ENCODE measurements around the gene NRG3. TPM values are rescaled to one million over a fixed set of nuclear protein-coding genes. Genes with fewer than 3 reads are reported as not detected.

Gene NRG3
- total and polyA plus RNA-seq, 7 donors, result 0.03 to 0.10 TPM; not detected in 5

GRCh38 chr10:81911328-81911727 lies 36.3 kb downstream of the NRG3 start:
- TF ChIP-seq, protein P1, sequence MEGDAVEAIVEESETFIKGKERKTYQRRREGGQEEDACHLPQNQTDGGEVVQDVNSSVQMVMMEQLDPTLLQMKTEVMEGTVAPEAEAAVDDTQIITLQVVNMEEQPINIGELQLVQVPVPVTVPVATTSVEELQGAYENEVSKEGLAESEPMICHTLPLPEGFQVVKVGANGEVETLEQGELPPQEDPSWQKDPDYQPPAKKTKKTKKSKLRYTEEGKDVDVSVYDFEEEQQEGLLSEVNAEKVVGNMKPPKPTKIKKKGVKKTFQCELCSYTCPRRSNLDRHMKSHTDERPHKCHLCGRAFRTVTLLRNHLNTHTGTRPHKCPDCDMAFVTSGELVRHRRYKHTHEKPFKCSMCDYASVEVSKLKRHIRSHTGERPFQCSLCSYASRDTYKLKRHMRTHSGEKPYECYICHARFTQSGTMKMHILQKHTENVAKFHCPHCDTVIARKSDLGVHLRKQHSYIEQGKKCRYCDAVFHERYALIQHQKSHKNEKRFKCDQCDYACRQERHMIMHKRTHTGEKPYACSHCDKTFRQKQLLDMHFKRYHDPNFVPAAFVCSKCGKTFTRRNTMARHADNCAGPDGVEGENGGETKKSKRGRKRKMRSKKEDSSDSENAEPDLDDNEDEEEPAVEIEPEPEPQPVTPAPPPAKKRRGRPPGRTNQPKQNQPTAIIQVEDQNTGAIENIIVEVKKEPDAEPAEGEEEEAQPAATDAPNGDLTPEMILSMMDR (IDR thresholded peaks at IDR 0.05), result no peak
- H3K4me3 ChIP-seq, result no peak overlapping the region
- H3K9me3 ChIP-seq, result no peaks in the 10 kb centered on the region
- intact Hi-C loops (cut with DNase I), result no loop called here
- 76 to 85% (median 78%) methylated on average over 3 of the region's 3 CpGs for WGBS, 3 donors
- DNase-seq (no peak), ATAC-seq (no peak)
- H3K27ac ChIP-seq, result no peak overlapping the region
- no peaks in the 10 kb centered on the region for H3K4me1 ChIP-seq
- H3K36me3 ChIP-seq (ENCODE audit: insufficient read depth in 1 of 2, low read depth in 1 of 2), result no peaks in the 10 kb centered on the region
- H3K27me3 ChIP-seq (ENCODE audit: insufficient read depth in 3 of 3, low read length in 2 of 3), result no peaks in the 10 kb centered on the region

DNA sequence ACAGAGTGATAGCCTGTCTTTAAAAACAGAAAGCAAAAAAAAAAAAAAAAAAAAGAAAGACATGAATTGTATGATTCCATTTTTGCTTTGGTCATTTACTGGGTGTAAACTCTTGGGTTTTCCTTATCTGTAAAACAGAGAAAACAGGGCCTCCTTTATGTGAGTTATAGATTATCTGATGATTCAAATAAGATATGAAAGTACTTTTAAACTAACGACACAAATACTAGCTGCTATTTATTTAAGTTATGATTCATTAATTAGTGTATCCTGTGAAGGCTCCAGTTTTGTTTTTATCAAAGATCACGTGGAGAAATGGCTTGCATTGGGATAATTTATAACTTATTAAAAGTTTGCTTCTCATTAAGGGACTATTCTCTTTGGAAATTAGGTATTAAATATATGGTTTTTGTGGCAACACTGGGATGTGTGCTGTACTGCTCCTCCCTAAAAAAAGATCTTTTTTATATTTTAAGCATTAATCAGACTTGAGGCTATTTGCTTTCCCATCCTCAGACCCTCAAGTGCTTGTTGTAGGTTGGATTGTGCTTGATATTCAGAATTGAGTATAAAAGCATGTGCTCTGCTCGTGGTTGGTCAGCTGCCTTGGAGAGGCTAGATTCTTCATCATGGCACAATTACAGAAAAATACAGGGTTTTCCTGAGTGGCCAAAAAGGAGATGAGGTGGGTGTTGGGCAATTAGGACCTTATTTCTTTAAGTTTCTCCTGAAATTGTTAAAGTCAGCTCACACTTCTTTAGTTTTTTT lies 39.9 kb downstream of the NRG3 start:
- no peak for DNase-seq
- intact Hi-C loops (cut with DNase I), result no loop called here

DNA sequence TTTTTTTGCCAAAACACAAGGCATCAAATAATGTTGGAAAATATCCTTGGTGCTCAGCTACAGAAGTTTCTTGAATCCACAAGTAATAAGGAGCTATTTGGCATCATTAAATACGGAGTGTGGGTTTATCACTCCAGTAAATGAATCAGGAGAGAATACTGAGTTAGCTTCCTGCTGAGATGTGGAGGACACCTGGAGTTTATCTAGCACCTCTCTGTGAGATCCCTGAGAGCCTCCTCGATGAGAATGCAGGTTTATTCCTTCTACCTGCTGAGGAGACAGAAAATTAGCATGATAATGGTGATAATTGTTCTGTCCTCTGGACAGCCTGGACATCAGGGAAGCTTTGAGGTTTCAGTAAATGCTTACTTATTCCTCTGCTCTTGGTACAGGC lies 40.5 kb downstream of the NRG3 start:
- 11 to 14% (median 12%) methylated on average over 2 of the region's 2 CpGs for WGBS, 3 donors
- Histone ChIP-seq H3K4me3 (no peak overlapping the region), H3K36me3 (ENCODE audit: insufficient read depth in 1 of 2, low read depth in 1 of 2) (no peaks in the 10 kb centered on the region), H3K9me3 (no peaks in the 10 kb centered on the region), H3K4me1 (no peaks in the 10 kb centered on the region), H3K27me3 (ENCODE audit: insufficient read depth in 3 of 3, low read length in 2 of 3) (no peaks in the 10 kb centered on the region), H3K27ac (no peak overlapping the region)
- ATAC-seq, result no peak
- no peak for DNase-seq
- intact Hi-C loops (cut with DNase I), result no loop called here
- TF ChIP-seq, protein P1 (IDR thresholded peaks at IDR 0.05), result no peak

More for the DNA sequence above, 39.9 kb downstream of the NRG3 start:
- 60 to 68% (median 65%) methylated on average over 3 of the region's 3 CpGs for WGBS, 3 donors
- Histone ChIP-seq H3K4me3 (no peak overlapping the region), H3K27me3 (ENCODE audit: insufficient read depth in 3 of 3, low read length in 2 of 3) (no peaks in the 10 kb centered on the region), H3K4me1 (no peaks in the 10 kb centered on the region), H3K36me3 (ENCODE audit: insufficient read depth in 1 of 2, low read depth in 1 of 2) (no peaks in the 10 kb centered on the region), H3K9me3 (no peaks in the 10 kb centered on the region), H3K27ac (no peak overlapping the region)
- TF ChIP-seq, protein P1 (IDR thresholded peaks at IDR 0.05), result no peak
- ATAC-seq, result no peak

GRCh38 chr10:81917666-81918065 lies 42.7 kb downstream of the NRG3 start:
- TF ChIP-seq, protein P1 (IDR thresholded peaks at IDR 0.05), result no peak
- Histone ChIP-seq H3K36me3 (ENCODE audit: insufficient read depth in 1 of 2, low read depth in 1 of 2) (no peaks in the 10 kb centered on the region), H3K27me3 (ENCODE audit: insufficient read depth in 3 of 3, low read length in 2 of 3) (no peaks in the 10 kb centered on the region), H3K27ac (no peak overlapping the region), H3K4me1 (no peaks in the 10 kb centered on the region), H3K4me3 (no peak overlapping the region), H3K9me3 (no peaks in the 10 kb centered on the region)
- 66 to 73% (median 69%) methylated on average over 5 of the region's 5 CpGs for WGBS, 3 donors
- ATAC-seq (no peak), DNase-seq (no peak)
- intact Hi-C loops (cut with DNase I), result no loop called here

DNA sequence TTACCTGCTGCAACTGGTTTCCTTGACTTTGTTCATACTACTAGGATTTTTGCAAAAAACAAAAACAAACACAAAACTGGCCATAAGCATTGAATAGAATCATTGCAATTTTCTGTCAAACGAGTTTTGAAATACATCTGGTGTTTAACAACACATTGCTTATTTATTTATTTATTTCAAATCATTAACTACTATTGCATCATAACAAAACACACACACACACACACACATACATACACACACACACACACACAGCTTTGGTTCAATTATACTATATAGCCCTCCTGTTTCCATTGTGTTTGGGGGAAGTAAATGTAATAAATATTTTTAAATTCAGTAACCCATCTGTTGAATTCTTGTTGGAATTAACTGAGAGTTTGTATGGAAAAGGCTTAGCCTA lies 43.8 kb downstream of the NRG3 start:
- Histone ChIP-seq H3K27me3 (ENCODE audit: insufficient read depth in 3 of 3, low read length in 2 of 3) (no peaks in the 10 kb centered on the region), H3K4me3 (no peak overlapping the region), H3K9me3 (no peaks in the 10 kb centered on the region), H3K4me1 (no peaks in the 10 kb centered on the region), H3K36me3 (ENCODE audit: insufficient read depth in 1 of 2, low read depth in 1 of 2) (no peaks in the 10 kb centered on the region), H3K27ac (no peak overlapping the region)
- WGBS, 3 donors, result 50 to 78% (median 51%) methylated on average over 1 of the region's 1 CpG
- no peak for DNase-seq
- intact Hi-C loops (cut with DNase I), result no loop called here
- TF ChIP-seq, protein P1 (IDR thresholded peaks at IDR 0.05), result no peak
- ATAC-seq, result no peak
